Middle frontal gyrus (tissue), 1 donor: Measurements from ENCODE around the gene ABCC11.
A peak's percentile ranks its signal among the peaks of the same experiment; 100 is the strongest.
"Not testable (repeated sequence)": the region's sequence is repeated elsewhere in the genome, so short reads cannot be mapped to it uniquely, and the experiment has no call there.

ENCODE experiments used
- DNase-seq: peaks from one replicate; pipeline ENCODE4 v3.0.0-alpha.2; 2015; ENCODE audit warnings: low spot score; ENCODE audit errors: extremely low spot score

ABCC11 gene

GRCh38 chr16:48250520-48251278 is 3.4 kb upstream of the ABCC11 start:
- DNase-seq = no peak

- no peak for DNase-seq
Measured at GRCh38 chr16:48246066-48246465, 1.3 kb downstream of the ABCC11 start.

GRCh38 chr16:48244863-48245195 is 2.5 kb downstream of the ABCC11 start:
- DNase-seq = no peak

DNA sequence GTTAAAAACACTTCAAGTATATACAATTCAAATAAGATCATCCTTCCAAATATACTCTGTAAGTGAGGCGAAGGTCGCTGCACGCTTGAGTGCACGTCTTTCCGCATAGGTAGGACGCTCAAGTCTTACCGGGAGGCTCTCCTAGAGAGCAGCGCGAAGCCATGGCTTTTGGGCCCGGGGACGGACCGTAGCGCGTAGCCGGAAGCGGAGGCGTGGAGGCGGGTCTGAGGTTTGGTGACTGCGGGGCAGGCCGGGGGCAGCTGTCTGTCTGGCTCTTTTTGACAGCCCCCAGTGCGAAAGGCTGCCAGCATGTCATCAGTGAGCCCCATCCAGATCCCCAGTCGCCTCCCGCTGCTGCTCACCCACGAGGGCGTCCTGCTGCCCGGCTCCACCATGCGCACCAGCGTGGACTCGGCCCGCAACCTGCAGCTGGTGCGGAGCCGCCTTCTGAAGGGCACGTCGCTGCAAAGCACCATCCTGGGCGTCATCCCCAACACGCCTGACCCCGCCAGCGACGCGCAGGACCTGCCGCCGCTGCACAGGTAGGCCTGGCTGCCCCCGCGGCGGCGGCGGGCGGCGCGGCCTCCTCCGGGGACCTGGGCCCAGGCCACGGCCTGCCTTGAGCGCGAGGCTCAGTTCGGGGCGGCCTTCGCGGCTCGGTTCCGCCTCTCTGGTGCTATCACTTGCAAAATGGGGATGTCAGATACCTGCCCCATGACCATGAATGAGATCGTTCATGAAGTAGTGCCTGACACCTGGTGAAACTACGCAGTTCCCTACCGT is 3.1 kb downstream of the ABCC11 start, which contains the start of gene LONP2:
TSS of gene LONP2 (plus strand) at position 221 of the 783 bp plus-strand sequence. CDS start at position 310, 89 bp downstream.
- DNase-seq = peak; percentile 90

DNA sequence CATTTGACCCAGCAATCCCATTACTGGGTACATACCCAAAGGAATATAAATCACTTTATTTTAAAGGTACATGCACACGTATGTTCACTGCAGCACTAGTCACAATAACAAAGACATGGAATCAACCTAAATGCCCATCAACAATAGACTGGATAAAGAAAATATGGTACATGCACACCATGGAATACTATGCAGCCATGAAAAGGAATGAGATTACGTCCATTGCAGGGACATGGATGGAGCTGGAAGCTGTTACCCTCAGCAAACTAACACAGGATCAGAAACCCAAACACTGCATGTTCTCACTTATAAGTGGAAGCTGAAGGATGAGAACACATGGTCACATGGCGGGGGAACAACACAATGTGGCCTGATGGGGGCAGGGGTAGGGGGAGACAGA is 7.2 kb downstream of the ABCC11 start:
- not testable (repeated sequence) for DNase-seq

GRCh38 chr16:48236286-48236685 is 11.1 kb downstream of the ABCC11 start:
- DNase-seq = no peak

- DNase-seq = no peak
Measured at GRCh38 chr16:48235556-48236136, 11.7 kb downstream of the ABCC11 start.

- no peak for DNase-seq
Measured at GRCh38 chr16:48235058-48235555, 12.2 kb downstream of the ABCC11 start.

DNA sequence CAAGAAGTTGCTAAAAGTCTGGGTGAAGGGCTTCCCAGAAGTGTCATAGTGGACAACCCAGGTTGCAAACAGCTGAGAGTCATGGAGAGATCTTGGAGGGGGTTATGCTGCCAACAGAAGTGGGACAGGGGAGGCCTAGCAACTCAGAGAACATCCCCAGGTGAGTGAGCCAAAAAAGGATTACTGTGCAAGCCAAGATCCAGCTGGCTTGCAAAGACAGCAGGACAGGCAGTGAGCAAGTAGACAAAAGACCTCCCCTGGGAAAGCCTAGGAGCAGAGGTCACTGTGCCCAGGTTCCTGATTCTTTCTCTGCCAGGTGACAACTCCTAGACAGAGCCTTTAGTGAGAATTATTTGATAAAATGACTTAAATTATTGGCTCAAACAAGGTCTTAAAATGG is 12.7 kb downstream of the ABCC11 start:
- no peak for DNase-seq

DNA sequence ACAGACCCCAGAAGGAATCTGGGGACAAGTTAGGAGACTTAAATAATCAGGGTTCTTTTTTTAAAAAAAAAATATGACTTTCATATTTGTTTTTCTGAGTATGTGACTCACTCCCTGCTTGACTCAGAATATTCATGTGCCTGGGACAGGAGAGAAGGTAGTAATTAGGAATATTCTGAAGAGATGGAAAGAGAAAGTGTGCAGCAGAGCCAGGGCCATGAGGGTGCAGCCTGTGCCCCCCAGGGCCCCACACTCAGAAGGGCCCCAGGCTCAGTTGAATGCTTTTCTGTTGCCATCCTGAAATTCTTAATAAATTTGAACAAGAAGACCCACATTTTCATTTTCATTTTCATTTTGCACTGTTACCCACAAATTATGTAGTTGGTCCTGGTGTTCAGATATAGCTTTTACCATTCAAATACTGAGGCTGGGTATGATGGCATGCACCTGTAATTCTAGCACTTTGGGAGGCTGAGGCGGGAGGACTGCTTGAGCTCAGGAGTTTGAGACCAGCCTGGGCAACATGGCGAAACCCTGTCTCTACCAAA is 14.8 kb downstream of the ABCC11 start:
- no peak for DNase-seq

DNA sequence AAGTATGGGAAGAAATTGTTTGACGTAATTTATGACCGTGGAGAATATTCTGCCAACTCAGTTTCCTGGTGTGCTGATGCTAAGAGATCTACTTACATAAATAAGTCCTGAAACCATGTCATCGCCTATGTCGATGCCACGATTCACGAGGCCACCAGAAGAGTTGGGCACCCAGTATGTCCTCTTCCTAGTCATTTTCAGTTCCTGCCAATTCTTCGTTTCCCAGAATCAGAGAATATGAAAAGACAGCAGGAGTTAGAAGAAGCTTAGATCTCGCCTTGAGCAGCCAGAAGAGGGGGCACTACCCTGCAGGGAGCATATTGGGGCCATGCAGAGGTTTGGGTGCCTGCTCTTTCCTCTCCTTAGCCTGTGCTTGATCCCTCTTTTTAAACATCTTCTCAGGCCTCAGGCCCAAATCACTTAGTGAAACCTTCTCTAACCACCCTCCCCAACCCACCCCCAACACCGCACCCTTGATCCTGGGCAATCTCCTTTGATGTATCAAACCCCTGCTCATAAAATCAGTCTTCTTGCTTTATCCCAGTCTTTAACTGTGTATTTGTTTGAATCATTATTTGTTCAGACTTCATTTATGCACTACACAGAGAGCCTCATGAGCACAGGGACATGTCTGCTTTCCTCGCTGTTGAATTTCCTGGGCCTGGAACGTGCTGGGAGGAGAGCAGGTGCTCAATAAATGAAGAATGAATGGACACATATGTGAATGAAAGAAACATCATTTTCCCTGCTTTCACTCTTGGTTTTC is 15.4 kb downstream of the ABCC11 start:
- no peak for DNase-seq

- no peak for DNase-seq
Measured at GRCh38 chr16:48225456-48225855, 21.9 kb downstream of the ABCC11 start.

GRCh38 chr16:48223490-48223889 is 23.8 kb downstream of the ABCC11 start:
- no peak for DNase-seq

GRCh38 chr16:48220891-48221290 is 26.4 kb downstream of the ABCC11 start:
- DNase-seq = no peak

DNA sequence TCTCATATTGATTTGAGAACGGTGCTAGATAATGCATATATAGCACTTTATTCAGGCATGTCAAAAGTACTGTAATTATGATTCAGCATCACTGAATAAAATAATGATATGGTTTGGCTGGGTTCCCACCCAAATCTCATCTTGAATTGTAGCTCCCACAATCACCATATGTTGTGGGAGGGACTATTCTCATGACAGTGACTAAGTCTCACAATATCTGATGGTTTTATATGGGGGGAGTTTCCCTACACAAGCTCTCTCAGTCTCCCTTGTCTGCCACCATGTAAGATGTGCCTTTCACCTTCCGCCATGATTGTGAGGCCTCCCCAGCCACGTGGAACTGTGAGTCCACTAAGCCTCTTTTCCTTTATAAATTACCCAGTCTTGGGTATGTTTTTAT is 28.9 kb downstream of the ABCC11 start:
- no peak for DNase-seq

DNA sequence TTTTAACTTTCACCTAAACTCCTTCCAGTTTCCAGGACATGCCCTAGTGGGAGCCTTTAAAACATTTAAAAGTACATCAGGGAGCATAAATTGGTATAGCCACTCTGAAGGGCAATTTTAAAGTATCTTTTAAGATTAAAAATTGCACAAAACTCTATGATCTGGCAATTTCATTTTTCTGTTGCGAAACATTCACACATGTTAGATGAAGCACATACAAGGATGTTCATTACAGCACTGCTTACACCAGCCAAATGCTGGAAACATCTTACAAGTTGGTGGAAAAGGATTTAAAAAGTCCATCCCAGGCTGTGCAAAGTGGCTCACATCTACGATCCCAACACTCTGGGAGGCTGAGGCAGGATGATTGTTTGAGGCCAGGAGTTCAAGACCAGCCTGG is 29.6 kb downstream of the ABCC11 start:
- no peak for DNase-seq

- no peak for DNase-seq
Measured at GRCh38 chr16:48215738-48216137, 31.6 kb downstream of the ABCC11 start.

DNA sequence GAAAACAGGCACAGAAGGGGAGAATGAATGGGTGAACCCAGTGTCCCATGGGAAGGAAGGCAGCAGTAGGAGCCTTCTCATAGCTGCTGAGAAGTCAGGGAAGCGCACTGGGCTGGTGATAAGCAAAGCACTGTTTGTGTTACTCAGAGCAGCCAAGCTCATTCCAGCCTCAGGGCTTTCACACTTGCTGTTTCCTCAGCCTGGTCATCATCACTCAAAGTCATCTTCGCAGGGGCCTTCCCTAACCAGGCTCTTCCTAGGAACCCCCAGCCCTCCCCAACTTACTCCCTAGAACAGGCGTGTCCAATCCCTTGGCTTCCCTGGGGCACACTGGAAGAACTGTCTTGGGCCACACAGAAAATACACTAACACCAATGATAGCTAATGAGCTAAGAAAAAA is 35.3 kb downstream of the ABCC11 start:
- DNase-seq = no peak

DNA sequence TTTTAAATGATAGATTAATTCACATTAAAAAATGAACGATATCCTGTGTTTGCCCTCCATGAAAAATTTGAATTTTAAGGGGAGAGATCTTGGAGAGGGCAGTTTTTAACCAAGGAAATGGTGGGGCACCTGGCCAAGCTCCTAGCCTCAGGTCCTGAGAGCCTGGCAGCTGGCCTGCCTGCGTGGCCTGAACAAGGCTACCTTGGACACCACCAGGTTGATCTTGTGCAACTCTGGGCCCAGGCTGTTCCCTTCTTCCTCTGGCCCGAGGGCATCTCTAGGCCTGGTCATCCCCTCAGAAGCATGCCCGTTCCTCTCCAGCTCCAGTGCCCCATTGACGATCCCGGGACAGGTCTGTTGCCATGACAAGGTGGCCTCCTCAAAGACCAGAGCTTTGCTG is 36.6 kb downstream of the ABCC11 start:
- DNase-seq = no peak

DNA sequence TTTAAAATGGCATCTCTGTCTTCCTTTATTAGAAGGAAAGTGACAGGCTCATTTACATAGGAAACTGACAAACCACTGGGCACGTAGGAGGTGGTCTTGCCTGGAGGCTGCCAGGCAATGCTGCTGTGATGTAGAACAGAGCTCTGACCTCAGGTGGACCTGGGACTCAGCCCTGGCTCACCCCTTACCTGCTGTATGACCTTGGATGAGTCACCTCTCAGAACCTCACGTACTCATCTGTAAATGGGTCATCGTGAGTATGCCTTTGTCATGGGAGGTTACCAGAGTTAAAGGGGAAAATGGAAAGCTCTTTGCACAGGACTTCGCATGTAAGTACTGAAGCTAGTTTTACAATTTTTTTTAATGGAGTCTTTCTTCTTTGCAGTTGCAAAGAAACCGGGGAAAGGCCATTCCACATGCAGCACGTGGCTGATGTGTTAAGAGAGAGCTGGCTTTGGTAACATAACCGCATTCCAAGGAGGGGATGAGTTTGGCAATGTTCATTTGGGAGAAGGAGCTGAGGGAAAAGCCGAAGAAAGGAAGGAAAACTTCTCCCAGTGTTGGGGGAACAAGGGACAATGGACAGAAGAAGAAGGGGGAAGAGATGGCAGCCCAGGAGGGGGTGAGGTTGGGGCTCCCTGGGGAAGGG is 40.6 kb downstream of the ABCC11 start:
- no peak for DNase-seq

GRCh38 chr16:48204825-48205151 is 42.6 kb downstream of the ABCC11 start:
- no peak for DNase-seq
